Measurements from ENCODE around the gene IL17C.
"Not testable (repeated sequence)": the region's sequence is repeated elsewhere in the genome, so short reads cannot be mapped to it uniquely, and the experiment has no call there.

The IL17C gene

GRCh38 chr16:88609426-88609825 is 28.9 kb upstream of the IL17C start:
- not testable (repeated sequence) for DNase-seq (ENCODE audit: low read depth in 2 of 3, low spot score in 1 of 3)

- DNase-seq (ENCODE audit: low read depth in 2 of 3, low spot score in 1 of 3) = no peak
Observed at GRCh38 chr16:88610080-88610479, 28.3 kb upstream of the IL17C start.

GRCh38 chr16:88610909-88611812 is 27.2 kb upstream of the IL17C start:
- no peak for DNase-seq (ENCODE audit: low read depth in 2 of 3, low spot score in 1 of 3)

GRCh38 chr16:88613293-88613692 is 25.1 kb upstream of the IL17C start:
- no peak for DNase-seq (ENCODE audit: low read depth in 2 of 3, low spot score in 1 of 3)

GRCh38 chr16:88613911-88614817 is 24.2 kb upstream of the IL17C start:
- no peak for DNase-seq (ENCODE audit: low read depth in 2 of 3, low spot score in 1 of 3)

- DNase-seq (ENCODE audit: low read depth in 2 of 3, low spot score in 1 of 3) = no peak
Observed at GRCh38 chr16:88614818-88615580, 23.4 kb upstream of the IL17C start.

GRCh38 chr16:88616320-88616719 is 22.1 kb upstream of the IL17C start:
- no peak for DNase-seq (ENCODE audit: low read depth in 2 of 3, low spot score in 1 of 3)

GRCh38 chr16:88616736-88617135 is 21.6 kb upstream of the IL17C start:
- DNase-seq (ENCODE audit: low read depth in 2 of 3, low spot score in 1 of 3) = no peak

- DNase-seq (ENCODE audit: low read depth in 2 of 3, low spot score in 1 of 3) = no peak
Observed at GRCh38 chr16:88617268-88618031, 20.9 kb upstream of the IL17C start.

GRCh38 chr16:88618182-88618955 is 20.0 kb upstream of the IL17C start:
- DNase-seq (ENCODE audit: low read depth in 2 of 3, low spot score in 1 of 3) = no peak

- no peak for DNase-seq (ENCODE audit: low read depth in 2 of 3, low spot score in 1 of 3)
Observed at GRCh38 chr16:88618956-88619667, 19.3 kb upstream of the IL17C start.

GRCh38 chr16:88619859-88620815 is 18.2 kb upstream of the IL17C start:
- no peak for DNase-seq (ENCODE audit: low read depth in 2 of 3, low spot score in 1 of 3)

- no peak for DNase-seq (ENCODE audit: low read depth in 2 of 3, low spot score in 1 of 3)
Observed at GRCh38 chr16:88622125-88622524, 16.2 kb upstream of the IL17C start.

GRCh38 chr16:88622866-88623265 is 15.5 kb upstream of the IL17C start:
- no peak for DNase-seq (ENCODE audit: low read depth in 2 of 3, low spot score in 1 of 3)

- no peak for DNase-seq (ENCODE audit: low read depth in 2 of 3, low spot score in 1 of 3)
Observed at GRCh38 chr16:88623858-88624257, 14.5 kb upstream of the IL17C start.

GRCh38 chr16:88624481-88624880 is 13.9 kb upstream of the IL17C start:
- DNase-seq (ENCODE audit: low read depth in 2 of 3, low spot score in 1 of 3) = no peak

GRCh38 chr16:88624977-88625576 is 13.3 kb upstream of the IL17C start:
- DNase-seq (ENCODE audit: low read depth in 2 of 3, low spot score in 1 of 3) = no peak

- DNase-seq (ENCODE audit: low read depth in 2 of 3, low spot score in 1 of 3) = no peak
Observed at GRCh38 chr16:88626646-88627045, 11.7 kb upstream of the IL17C start.
